UCSD-AML1 (cell line): Measurements from ENCODE around the gene CEP131.

Experiments
- DNase-seq: peaks from one replicate; lab custom pipeline; 2025; ENCODE audit not compliant: unreplicated experiment; lab: John Stamatoyannopoulos, UW

CEP131 gene

DNA sequence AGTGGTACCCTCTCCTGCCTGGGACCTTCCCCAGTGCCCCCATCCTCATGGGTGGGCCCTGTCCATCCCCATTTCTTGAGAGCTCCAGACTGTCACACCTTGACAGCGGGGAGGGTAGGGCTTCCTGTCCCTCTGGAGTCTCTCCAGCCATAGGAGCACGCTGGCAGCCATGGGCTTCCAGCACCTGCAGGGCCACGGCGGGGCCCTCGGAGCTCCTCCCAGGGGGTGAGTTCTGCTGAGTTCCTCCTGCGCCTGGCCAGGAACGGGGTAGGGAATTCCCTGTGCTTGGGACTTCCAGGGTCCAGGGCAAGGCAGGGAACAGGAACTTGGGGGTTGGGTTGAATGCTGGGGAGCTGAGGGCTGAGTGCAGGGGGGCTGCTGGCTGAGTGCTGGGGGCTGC, 33.7 kb downstream of the CEP131 start:
- DNase-seq, result no peak

DNA sequence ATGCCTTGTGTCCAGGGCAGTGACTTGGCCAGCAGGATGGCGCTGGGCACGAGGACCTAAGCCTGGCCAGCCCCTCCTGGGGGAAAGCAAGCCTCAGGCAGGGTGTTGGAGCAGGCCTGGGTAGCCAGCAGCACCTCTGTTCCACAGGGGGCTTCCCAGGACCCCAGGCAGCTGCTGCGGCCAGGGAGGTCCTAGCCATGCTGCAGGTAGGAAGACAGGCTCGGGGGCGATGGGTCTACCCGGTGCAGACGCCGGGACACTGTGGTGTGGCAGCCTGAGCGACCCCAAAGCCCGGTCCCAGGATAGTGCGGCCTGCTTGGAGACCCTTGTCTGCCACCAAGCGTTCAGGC, 34.3 kb downstream of the CEP131 start:
- no peak for DNase-seq

DNA sequence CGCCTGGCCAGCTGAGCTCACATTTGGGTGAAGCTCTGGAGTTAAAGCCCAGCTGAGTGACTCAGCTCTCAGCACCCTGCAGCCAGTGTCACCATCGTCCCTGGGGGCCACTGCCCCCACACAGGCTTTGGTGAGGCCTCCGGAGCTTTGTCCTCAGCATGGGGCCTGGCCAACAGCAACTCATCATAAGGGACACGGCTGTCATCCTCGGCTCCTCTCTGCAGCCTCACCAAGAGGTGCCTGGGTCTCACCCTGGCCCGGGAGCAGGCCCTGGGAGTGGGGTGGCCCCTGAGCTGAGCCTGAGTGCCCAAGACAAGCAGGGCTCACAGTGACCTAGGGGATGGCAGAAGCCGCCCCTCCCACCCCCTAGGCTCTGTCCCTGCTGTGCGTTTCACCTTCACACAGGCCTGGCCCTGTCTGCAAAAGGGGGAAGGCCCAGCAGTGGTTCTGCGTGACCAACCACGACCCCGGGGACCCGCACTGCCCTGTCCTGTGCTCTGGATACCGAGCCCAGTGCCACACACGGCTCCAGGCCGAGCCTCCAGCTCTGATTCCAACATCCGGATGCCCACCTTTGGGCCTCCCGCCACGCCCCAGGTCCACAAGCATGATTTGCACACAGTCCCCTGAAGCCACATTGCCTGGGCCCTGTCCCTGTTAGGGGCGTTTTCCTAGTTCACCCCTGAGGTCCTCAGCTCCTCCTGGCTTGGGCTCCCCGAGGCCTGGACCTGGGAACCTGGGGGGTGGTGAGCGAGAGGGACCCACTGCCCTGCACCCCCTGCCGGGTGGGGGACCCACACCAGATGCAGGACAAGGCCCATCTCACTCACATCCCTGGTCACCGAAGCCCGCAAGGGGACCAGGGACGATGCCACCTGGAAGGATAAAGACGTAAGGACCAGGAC, 34.9 kb downstream of the CEP131 start:
- DNase-seq, result no peak

DNA sequence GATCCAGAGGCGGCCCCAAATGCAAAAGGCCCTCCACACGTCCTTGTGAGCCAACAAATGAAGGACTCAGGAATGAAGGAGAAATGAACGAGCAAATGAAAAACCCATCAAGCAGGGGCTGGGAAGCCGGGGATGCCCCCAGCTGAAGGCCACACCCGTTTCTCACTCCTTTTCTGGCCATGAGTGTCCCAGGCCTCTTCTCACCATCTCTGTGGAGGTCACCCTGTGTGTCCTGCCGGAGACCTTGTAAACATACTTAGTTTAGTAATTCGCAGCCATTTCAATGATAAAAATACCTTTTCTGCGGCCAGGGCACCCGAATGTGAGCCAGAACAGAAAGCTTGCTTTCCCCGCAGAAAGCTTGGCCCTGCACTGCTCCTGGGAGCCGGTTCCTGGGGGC, 35.6 kb downstream of the CEP131 start:
- DNase-seq, result no peak

DNA sequence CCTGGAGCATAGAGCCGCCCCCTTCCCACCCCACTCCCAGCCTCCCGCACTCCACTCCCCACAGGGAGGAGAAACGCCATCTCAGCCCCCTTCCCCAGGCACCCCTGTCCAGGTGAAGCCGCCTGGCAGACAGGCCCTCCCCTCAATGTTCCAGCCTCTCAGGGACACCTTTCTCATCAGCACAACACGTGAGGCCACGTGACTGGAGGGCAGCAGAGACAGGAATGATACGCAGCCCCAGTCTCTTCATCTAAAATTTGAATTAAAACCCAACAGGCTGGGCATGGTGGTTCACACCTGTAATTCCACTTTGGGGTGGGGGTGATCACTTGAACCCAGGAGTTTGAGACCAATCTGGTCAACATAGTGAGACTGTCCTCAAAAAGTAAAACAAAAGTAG, 36.6 kb downstream of the CEP131 start:
- DNase-seq, result no peak

DNA sequence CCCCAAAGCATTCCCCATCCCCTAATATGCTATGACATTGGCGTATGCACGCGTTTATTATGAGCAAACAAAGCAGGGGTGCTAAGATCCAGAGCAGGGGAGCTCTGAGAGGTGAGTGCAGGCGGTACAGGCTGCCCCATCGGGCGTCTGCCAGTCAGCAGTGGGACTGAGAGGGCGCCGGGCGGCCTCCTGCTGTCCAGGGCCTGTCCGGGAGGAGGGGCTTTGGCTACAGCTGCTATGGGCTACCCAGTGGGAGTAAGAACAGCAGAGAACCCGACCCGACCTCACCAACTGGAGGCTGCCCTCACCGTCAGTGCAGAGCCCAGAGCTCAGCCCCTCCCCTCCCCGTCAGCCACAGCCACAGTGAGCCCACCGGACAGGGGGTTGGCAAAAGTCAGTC, 38.2 kb downstream of the CEP131 start:
- no peak for DNase-seq

DNA sequence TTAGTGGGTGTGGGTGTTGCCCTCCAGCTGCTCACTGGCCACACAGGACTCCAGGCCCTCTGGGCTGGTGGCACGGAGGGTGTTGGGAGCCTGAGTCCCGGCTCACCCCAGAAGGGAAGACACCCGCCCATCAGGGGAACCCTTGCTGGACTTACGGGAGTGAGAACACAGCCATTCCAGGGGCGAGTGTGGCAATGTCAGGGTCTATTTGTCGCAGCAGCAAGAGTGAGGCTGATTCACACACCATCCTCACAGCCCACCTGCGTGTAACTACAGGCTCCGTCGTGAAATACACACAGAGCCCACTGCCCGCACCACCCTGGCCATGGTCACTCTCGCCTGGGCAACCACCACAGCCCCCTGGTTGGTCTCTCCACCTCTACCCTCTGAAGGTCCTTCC, 39.0 kb downstream of the CEP131 start:
- no peak for DNase-seq

DNA sequence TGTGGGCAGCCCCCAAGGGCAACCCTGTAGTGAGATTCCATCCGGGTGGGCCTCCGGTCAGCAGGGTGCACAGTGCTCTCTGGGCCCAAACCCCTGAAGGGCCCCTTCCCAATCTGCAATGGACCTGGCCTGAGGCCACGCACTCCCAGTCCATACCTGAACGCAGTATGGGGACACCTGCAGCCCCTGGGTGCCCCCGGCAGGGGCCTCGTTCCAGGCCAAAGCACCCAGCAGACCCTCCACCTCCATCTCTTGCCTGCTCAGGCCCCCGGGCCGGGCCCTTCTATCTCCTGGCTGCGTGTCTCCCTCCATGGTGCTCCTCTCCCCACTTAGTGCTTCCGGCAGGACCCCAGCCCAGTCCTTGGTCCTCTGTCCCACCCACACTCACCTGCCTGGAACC, 39.4 kb downstream of the CEP131 start:
- no peak for DNase-seq

DNA sequence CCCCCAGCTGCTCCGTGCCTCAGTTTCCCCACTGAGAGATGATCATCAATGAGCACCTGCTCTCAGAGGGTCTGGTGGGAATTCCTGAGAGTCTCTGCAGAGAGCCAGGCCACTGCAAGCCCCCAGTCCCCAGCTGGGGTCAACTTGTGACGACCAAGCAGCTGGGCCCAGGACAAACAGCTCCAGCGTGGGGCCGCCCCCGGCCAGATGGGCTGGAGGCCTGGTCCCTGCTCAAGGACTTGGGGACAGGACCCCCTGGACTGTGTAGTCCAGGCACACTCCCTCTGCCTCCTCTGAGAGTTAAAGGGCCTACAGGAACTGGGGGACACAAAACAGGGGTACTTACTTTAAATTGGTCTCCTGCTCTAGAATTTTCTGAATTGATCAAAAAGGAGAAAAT, 40.2 kb downstream of the CEP131 start:
- DNase-seq, result no peak

DNA sequence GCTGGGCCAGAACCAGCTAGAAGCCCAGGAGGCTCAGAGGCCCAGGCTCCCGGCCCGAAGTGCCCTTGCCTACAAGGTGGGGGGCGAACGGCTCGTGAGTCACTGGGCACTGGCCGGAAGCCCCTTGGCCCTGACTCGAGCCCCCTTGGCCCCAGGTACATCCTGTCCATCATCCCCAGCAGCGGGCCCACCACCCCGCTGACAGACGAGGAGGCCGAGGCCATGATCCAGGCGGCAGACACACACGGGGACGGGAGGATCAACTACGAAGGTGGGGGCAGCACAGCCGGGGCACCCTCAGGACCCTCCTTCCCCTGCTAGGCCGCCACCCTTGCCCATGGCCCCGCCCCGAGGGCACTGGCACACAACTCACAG, 41.0 kb downstream of the CEP131 start:
- DNase-seq, result no peak

DNA sequence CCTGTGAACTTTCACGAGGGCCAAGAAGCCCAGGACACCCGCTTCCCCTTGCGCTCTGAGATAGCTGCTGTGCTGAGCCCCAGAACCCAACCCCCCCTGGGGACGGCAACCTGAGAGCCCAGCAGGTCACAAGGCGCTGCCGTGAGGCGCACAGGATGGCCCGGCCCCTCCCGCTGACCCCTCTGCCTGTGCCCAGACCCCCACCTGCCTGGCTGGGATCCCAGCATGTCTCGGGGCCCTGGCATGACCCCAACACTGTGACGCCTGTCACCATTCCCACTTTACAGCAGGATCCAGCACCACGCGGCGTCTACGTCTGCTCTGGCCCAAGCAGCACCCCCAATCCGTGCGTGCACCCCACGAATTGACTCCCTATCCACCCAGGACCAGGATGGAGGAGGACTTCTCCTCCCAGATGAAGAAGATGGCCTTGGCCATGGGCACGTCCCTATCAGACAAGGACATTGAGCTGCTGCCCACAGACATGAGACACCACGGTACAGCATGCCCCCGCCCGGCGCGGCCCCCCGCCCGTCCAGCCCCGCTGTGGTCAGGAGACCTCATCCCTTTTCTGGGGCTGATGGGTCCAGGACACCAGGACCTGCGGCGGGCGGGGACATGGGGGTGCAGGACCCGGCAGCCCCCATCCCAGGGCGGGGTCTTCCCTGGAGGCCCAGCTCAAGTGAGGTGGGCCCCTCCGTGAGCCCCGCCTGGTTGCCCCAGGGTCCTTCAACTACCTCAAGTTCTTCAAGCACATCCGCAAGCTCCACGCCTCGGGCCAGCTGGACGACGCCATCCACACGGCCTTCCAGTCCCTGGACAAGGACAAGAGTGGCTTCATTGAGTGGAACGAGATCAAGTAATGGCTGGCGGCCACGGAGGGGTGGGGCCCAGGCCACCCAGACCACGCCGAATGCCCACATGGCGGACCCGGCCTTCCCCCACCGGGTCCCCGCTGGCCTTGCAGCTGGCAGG, 41.6 kb downstream of the CEP131 start:
- DNase-seq, result no peak

DNA sequence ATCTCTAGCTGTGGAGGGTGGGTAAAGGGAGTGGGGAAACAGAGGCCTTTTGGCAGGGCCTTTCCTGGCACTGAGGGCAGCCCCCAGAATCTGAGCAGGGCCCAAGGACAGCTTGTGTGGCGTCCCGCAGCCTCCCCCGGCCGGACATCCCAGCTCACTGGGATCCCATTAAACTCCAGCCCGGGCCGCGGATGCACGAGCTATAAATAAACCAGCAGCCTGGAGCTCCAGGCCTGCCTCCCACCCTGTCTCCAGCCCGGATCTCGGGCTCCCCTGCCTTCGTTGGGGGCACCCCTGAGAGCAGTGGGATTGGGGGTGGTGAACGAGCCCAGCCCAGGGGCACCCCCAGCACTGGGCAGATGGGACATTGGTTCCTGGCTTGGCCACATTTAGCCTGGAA, 42.9 kb downstream of the CEP131 start:
- DNase-seq, result no peak

DNA sequence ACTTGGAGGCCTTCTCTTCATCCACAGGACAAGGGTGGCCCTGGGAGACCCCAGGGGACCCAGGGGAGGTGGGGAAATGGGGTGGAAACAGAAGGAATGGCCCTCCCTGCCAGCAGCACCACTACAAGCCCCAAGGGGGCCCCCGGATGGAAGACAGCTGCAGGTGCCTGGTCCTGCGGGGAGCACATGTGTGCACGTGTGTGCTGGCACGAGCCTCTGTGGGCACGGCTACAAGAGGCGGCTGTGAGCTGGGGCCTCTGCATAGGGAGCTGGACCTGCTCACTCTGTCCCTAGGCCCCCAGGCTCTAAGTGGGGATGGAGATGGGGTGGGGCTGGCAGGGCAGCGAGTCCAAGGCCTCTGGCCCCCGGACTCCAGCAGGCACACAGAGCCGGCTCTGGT, 43.5 kb downstream of the CEP131 start:
- DNase-seq, result no peak

DNA sequence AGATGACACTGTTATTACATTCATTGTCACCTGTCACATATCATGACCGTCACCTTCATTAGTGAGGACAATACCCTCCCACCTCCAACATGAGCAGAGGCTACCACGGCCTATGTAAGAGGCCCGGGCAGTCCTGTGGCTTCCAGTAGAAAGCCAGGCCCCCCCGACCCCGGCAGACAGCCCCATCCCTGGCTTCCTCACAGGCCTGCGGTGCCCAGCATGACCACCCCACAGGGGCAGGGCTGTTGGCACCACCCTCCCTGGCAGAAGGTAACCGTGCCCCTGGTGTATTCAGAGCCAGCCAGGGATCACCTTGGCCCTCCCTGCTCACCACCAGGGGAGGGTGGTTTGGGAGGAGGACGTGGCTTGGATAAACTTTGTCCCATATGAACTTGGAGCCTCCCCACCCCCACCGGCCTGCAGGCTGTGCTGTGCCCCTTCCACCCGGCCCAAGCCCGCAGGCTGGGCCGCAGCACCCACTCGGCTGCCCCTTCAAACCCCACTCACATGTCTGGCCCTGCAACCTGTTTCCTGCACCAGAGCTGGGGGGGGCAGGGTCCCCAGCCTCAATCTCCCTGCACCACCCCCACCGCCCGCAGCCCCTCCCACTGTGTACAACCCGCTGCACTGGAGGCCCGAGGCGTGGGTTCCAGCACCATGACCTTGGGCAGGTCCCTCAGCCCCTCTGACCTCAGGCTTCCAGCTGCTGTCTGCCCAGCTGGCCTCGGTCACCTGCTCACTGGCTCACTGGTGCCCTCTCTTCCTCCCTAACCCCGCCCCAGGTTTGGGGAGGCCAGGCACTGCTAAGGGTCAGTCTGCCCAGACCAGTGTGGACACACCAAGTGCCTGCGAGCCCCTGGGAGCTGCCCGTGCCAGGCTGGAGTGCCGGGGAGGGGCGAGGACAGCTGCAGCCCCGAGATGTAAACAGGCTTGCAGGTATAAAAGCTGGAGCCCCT, 44.4 kb downstream of the CEP131 start:
- no peak for DNase-seq

DNA sequence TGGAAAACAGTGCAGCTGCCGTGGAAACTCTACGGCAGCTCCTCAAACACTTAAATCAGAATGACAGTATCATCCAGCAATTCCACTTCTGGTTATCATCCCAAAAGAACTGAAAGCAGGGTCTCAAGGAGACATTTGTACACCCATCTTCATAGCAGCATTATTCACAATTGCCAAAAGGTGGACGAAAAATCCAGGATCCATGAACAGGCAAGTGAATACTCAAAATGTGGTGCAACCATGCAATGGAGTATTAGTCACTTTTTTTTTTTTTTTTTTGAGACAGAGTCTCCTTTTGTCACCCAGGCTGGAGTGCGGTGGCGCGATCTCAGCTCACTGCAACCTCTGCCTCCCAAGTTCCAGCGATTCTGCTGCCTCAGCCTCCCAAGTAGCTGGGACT, 46.1 kb downstream of the CEP131 start:
- DNase-seq, result no peak

DNA sequence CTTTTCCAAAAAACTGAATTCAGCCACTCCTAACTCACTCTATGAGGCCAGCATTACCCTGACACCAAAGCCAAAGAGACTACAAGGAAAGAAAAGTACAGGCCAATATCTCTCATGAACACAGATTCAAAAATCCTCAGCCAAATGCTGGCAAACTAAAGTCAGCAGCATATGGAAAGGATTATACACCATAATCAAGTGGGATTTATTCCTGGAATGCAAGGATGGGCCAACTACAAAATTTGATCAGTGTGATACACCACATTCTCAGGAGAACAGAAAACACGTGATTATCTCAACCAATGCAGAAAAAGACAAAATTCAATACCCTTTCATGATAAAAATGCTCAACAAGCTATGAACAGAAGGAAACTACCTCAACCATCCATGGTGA, 49.0 kb downstream of the CEP131 start:
- DNase-seq, result no peak

DNA sequence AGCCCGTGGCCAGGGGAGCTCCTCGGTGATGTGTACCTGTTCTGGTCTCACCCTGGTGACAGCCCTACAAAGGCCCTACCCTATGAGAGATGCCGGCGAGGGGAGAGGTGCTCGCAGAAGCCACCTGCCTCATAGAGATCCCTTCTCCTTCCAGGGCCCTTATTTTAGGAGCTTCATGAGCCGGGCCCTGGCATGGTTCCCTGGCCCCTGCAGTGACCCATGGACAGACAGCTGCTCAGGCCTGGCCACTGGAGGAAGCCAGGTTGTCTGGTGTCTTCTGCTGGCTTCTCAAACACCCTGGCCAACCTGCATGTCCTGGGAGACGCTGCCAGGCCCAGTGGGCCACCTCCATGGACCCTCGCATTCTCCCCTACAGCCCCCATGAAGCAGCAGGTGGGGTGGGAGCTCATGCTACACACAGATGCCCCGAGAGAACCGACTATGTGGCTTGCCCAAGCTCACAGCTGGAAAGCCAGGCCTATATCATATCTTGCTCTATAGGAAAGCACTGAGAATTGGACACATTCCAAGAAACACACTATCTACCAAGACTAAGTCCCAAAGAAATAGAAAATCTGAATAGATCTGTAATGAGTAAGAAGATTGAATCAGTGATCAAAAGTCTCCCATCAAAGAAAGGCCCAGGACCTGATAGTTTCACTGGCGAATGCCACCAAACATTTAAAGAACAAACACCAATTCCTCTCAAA, 49.6 kb downstream of the CEP131 start:
- DNase-seq, result no peak

DNA sequence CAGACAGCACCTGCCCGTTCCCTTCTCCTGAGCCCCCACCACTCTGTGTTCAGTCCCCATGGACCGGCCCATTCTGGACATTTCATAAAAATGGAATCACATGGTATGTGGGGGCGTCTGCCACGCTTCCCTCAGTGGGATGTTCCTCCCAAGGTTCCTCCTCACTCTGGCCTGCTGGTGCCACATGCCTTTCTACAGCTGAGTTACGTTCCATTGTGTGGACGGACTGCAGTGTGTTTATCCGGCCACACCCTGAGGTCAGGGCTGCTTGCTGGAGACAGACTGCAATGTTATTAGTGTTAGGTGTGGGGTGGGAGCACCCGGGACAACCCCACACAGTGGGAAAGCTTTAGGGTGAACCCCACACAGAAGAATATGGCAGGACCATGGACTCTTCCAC, 50.8 kb downstream of the CEP131 start:
- no peak for DNase-seq

DNA sequence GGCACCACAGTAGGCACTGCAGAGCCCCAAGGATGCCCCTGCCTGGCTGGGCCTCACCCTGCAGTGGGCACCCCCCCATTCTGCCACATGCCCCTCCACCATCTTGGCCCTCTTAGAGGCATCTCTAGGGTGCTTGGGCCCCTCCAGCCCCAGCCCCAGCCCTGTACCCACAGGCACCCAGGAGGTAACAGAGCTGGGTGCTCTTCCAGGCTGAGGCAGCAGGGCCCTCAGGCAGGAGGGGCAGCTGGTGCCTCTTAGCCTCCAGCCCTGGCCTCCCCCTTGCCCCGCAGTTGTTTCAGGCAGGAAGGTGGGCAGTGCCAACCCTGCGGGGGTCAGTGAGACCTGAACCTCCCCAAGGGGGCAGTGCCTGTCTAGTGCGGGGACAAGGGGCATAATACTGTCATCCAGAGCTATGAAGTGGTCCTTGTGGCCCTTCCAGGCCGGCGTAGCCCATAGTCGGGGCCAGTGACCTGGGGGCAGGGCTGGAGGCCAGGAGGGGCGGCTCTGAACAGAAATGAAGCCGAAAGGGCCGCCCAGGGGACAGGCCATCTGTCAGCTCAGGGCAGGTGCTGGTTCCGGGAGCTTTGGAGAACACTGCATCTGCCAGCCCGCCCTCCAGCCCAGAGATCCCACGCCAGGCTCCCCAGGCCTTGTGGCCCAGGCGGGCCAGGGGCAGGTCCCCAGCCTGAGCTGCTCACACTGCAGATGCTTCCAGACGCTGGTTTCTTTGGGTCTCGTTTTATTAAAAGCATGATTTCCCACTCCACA, 51.9 kb downstream of the CEP131 start:
- DNase-seq, result no peak

DNA sequence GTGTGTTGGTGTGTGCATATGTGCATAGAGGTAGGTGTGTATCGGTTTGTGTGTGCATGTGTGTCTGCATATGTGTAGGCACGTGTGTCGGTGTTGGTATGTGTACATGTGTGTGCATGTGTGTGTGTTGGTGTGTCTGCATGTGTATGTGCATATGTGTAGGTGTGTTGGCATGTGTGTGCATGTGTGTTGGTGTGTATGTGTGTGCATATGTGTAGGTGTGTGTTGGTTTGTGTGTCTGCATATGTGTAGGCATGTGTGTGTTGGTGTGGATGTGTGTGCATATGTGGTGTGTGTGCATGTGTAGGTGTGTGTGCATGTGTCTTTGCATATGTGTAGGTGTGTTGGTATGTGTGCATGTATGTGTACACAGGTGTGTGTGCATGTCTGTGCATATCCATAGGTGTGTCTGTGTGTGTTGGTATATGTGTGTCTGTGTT, 52.9 kb downstream of the CEP131 start:
- DNase-seq, result no peak
